K562 (cell line): ENCODE results near the gene USP5. TPM values are rescaled to one million over a fixed set of nuclear protein-coding genes. Genes with fewer than 3 reads are reported as not detected.

Source experiments
- ATAC-seq: fragments of 200-7000 bp; cut with Tn5 transposase; 3 replicates; pipeline ENCODE4 v1.9.1; 2020; ENCODE audit warnings: moderate library complexity
- BruUV-seq: library from RNA; stranded (reverse); fragments of 400-500 nt; replicated peaks from 2 replicates; lab custom pipeline; 2021; lab: Mats Ljungman, UMichigan
- CTCF ChIA-PET: fragments of 300-600 bp; formaldehyde crosslinking; extraction: SDS; loops from one replicate; lab custom pipeline; 2021; ENCODE audit warnings: low intra/inter-chr PET ratio; lab: Yijun Ruan, JAX
- POLR2A ChIA-PET: fragments of 300-600, 350-650 bp; sonication (Branson Sonifier 250); formaldehyde crosslinking; extraction: SDS; loops from one replicate; lab custom pipeline; 2021; ENCODE audit warnings: antibody characterized with exemption, inconsistent platforms; lab: Yijun Ruan, JAX
- DNase-seq, 4 experiments: peaks; one replicate each; pipeline versions ENCODE4 v3.0.0 to v3.0.0-alpha.2; 2011 to 2018; ENCODE audit warnings: low spot score in 3 of 4, mixed read lengths in 3 of 4; ENCODE audit errors: extremely low read depth in 1 of 4
- FAIRE-seq: peaks from 2 replicates; lab custom pipeline; 2011; peaks lifted over from hg19 to GRCh38; lab: Jason Lieb, UNC
- H2AFZ ChIP-seq: 2 replicates; pipeline ENCODE4 v1.6.0; 2011; ENCODE audit warnings: low read depth, low read length, control low read depth, inconsistent platforms
- H3K27ac ChIP-seq: fragments of 200-600 bp; 3 replicates; pipeline ENCODE4 v1.8.0; 2011; ENCODE audit warnings: low read depth, mild to moderate bottlenecking, control low read depth, inconsistent platforms, low read length, moderate library complexity, mixed read lengths; ENCODE audit errors: extremely low read depth
- H3K27me3 ChIP-seq, 2 experiments: fragments of 300-600 bp in 1 of 2; 2 replicates in 1 of 2; 3 replicates in 1 of 2; pipeline versions ENCODE4 v1.6.0 to v1.8.0; 2011; ENCODE audit warnings: inconsistent platforms in 2 of 2, low read length in 2 of 2, mild to moderate bottlenecking in 1 of 2, mixed read lengths in 1 of 2, moderate library complexity in 1 of 2; ENCODE audit not compliant: control insufficient read depth in 2 of 2, insufficient read depth in 2 of 2
- H3K36me3 ChIP-seq: fragments of 300-600 bp; 3 replicates; pipeline ENCODE4 v1.8.0; 2011; ENCODE audit warnings: mild to moderate bottlenecking, low read length, inconsistent platforms; ENCODE audit not compliant: control insufficient read depth, insufficient read depth
- H3K4me1 ChIP-seq, 2 experiments: fragments of 200-600 bp in 1 of 2; replicated peaks in 1 of 2; 2 replicates in 1 of 2; 3 replicates in 1 of 2; pipeline versions ENCODE4 v1.5.1 to v1.8.0; 2011; ENCODE audit warnings: inconsistent platforms in 2 of 2, low read length in 2 of 2, mild to moderate bottlenecking in 1 of 2, mixed read lengths in 1 of 2, moderate library complexity in 1 of 2; ENCODE audit not compliant: control insufficient read depth in 2 of 2, insufficient read depth in 2 of 2
- H3K4me2 ChIP-seq: 2 replicates; pipeline ENCODE4 v1.6.1; 2011; ENCODE audit warnings: low read length, control low read depth, inconsistent platforms, mixed read lengths; ENCODE audit not compliant: insufficient read depth
- H3K4me3 ChIP-seq: fragments of 200-600 bp; sonication (generic), shearing (Covaris generic); 2 replicates; pipeline ENCODE4 v1.5.1; 2016; ENCODE audit warnings: control low read depth, inconsistent platforms
- H3K79me2 ChIP-seq: fragments of 200-600 bp; 3 replicates; pipeline ENCODE4 v1.8.0; 2011; ENCODE audit warnings: low read length, inconsistent platforms; ENCODE audit not compliant: control insufficient read depth, insufficient read depth
- H3K9ac ChIP-seq, 2 experiments: 2 replicates each; pipeline versions ENCODE4 v1.6.0 to v1.6.1; 2011; ENCODE audit warnings: low read depth in 2 of 2, low read length in 2 of 2, control low read depth in 1 of 2, inconsistent platforms in 1 of 2, mild to moderate bottlenecking in 1 of 2, mixed read lengths in 1 of 2; ENCODE audit not compliant: insufficient read depth in 1 of 2
- H3K9me1 ChIP-seq: one replicate; pipeline ENCODE4 v1.6.0; 2011; ENCODE audit warnings: inconsistent platforms, mild to moderate bottlenecking, low read length, moderate library complexity; ENCODE audit not compliant: control insufficient read depth, insufficient read depth
- H3K9me3 ChIP-seq: replicated peaks from 2 replicates; pipeline ENCODE4 v1.5.1; 2011; ENCODE audit warnings: low read depth, low read length, inconsistent platforms; ENCODE audit not compliant: control insufficient read depth, insufficient read depth
- H4K20me1 ChIP-seq: replicated peaks from 2 replicates; pipeline ENCODE4 v1.6.1; 2011; ENCODE audit warnings: low read length, inconsistent platforms, mixed read lengths; ENCODE audit not compliant: control insufficient read depth, insufficient read depth
- ASH1L ChIP-seq: fragments of 450-650 bp; IDR thresholded peaks from 2 replicates; pipeline ENCODE4 v1.6.1; 2018; ENCODE audit warnings: borderline replicate concordance, mild to moderate bottlenecking, low read depth; ENCODE audit not compliant: partially characterized antibody
- BRD4 ChIP-seq: fragments of 200-600 bp; sonication (generic); IDR thresholded peaks from 2 replicates; pipeline ENCODE4 v1.6.1; 2017; ENCODE audit warnings: inconsistent platforms
- DIDO1 ChIP-seq: fragments of 450-650 bp; IDR thresholded peaks from 2 replicates; pipeline ENCODE4 v1.6.1; 2016; ENCODE audit warnings: low read depth, missing biosample characterization, missing genetic modification characterization
- EP300 ChIP-seq: IDR thresholded peaks from 2 replicates; pipeline ENCODE4 v1.6.1; 2012; ENCODE audit warnings: low read length, improper control_type of control experiment
- FOXJ3 ChIP-seq: sonication (generic); formaldehyde crosslinking; IDR thresholded peaks from 2 replicates; pipeline ENCODE4 v1.4.0; 2020; ENCODE audit warnings: mild to moderate bottlenecking, missing genetic modification reagents
- FOXK1 ChIP-seq: sonication (generic); formaldehyde crosslinking; IDR thresholded peaks from 2 replicates; pipeline ENCODE4 v1.8.0; 2022; ENCODE audit warnings: missing genetic modification reagents, mild to moderate bottlenecking, borderline replicate concordance
- GTF2A2 ChIP-seq: IDR thresholded peaks from 2 replicates; pipeline ENCODE4 v1.6.1; 2016; ENCODE audit warnings: mild to moderate bottlenecking, missing genetic modification characterization, missing compliant biosample characterization
- KAT2B ChIP-seq: IDR thresholded peaks from one replicate; pipeline ENCODE4 v1.6.1; 2012; ENCODE audit warnings: low read depth, mild to moderate bottlenecking, control low read depth, inconsistent platforms, low read length, moderate library complexity
- L3MBTL2 ChIP-seq: fragments of 450-650 bp; IDR thresholded peaks from 2 replicates; pipeline ENCODE4 v1.6.1; 2016; ENCODE audit warnings: mild to moderate bottlenecking, moderate library complexity
- MYNN ChIP-seq, 2 experiments: sonication (generic); formaldehyde crosslinking in 1 of 2; IDR thresholded peaks; 2 replicates each; pipeline versions ENCODE4 v1.5.0 to v1.6.1; 2016 to 2020; ENCODE audit warnings: antibody characterized with exemption in 1 of 2, missing genetic modification reagents in 1 of 2
- POLR3A ChIP-seq: IDR thresholded peaks from 2 replicates; pipeline ENCODE4 v1.6.1; 2011; ENCODE audit warnings: borderline replicate concordance, mild to moderate bottlenecking, moderate library complexity; ENCODE audit not compliant: insufficient read length, insufficient read depth; ENCODE audit errors: extremely low read depth
- ZNF263 ChIP-seq: sonication (generic); formaldehyde crosslinking; IDR thresholded peaks from 2 replicates; pipeline ENCODE4 v1.8.0; 2022; ENCODE audit warnings: mild to moderate bottlenecking, missing genetic modification reagents, borderline replicate concordance
- WGBS: fragments of 100-300 bp; shearing (Covaris generic); methylation state at CpG from one replicate; pipeline ENCODE4 v1.1.6; 2016; ENCODE audit warnings: low coverage, mixed read lengths; ENCODE audit not compliant: insufficient coverage; ENCODE audit errors: missing lambda C conversion rate; 5-methylcytosine and 5-hydroxymethylcytosine counted together
- in situ Hi-C: fragments of 300-500 bp; cut with MboI; formaldehyde crosslinking; loops from 4 replicates; pipeline ENCODE4 v1.15.0; 2018; ENCODE audit warnings: inconsistent platforms, mixed read lengths
- intact Hi-C: fragments of 100-400 bp; cut with micrococcal nuclease; formaldehyde crosslinking; loops from 2 replicates; pipeline ENCODE4 v1.14.2; 2022
- polyA plus RNA-seq, 8 experiments: library from polyadenylated mRNA; depleted of rRNA in 4 of 8; stranded (reverse) in 5 of 8; unstranded in 3 of 8; fragments of >200 nt; fragmentation: Nextera tagmentation in 2 of 8; fragmentation: Illumina TruSeq in 1 of 8; extraction: Ambion mirVana in 2 of 8; extraction: Trizol in 1 of 8; gene quantifications; 2 replicates each; pipeline versions ENCODE4 v1.2.1 to v1.2.3, GENCODE V29; 2011 to 2014; ENCODE audit warnings: inconsistent platforms in 1 of 8, missing spikeins in 1 of 8
- total RNA-seq, 7 experiments: library from RNA; depleted of rRNA in 6 of 7; stranded (reverse); fragments of >200 nt in 6 of 7; fragmentation: Illumina TruSeq in 2 of 7; extraction: Trizol in 2 of 7; gene quantifications; 2 replicates each; pipeline versions ENCODE4 v1.2.1 to v1.2.3, GENCODE V29; 2011 to 2021; ENCODE audit warnings: low replicate concordance in 1 of 7
- TF ChIP-seq, protein P1 (sequence below): fragments of 450-650 bp; formaldehyde crosslinking; IDR thresholded peaks from 2 replicates; pipeline ENCODE4 v1.4.0; 2022; ENCODE audit warnings: missing genetic modification characterization

USP5 gene
- total and polyA plus RNA-seq, 9 of the 15 experiments (the other 6 are each of a cell fraction or from before 2014, with no cell fraction given), result 1.4 to 107 (median 48.6) TPM

DNA sequence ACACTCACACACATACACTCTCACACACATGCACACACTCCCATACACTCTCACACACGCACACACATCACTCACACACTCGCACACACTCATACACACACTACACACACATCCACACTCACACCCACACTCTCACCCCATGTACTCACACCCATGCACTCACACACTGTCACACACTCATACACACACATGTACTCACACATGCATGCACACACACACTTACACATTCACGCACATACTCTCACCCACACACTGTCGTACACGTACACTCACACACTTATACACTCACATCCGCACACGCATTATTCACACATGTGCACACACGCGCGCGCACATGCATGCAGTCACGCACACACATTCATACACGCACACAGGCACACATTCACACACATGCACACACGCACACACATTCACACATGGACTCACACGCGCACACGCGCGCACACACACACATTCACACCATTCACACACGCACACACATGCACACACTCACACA is 34.2 kb upstream of the USP5 start (continued):
- TF ChIP-seq MYNN (IDR thresholded peaks at IDR 0.05) (peak; percentile 66; the same call in 1 of the 2 replicates), MYNN (CRISPR knock-in tag; IDR thresholded peaks at IDR 0.05) (no peak)
- TF ChIP-seq, all 486 proteins: peak for 3

DNA sequence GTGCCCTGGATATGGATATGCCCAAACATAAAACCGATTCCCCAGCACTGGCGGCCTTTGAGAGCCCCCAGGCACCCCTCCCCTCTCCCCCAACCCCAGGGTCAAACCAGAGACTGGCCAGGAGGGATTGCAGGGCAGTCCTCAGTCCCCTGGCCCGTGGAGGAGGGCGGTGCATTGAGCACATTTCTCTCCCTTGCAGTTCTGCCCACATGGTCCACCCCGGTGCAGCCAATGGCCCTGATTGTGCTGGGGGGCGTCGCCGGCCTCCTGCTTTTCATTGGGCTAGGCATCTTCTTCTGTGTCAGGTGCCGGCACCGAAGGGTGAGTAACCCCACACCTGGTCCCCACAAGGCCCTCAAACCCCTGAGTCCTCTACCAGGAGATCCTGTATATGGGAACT is 33.7 kb upstream of the USP5 start:
- H3K79me2 ChIP-seq, result no peaks in the 10 kb centered on the region
- no peaks in the 10 kb centered on the region for H3K27me3 ChIP-seq
- no peaks in the 10 kb centered on the region for H3K36me3 ChIP-seq
- DNase-seq (no peak), FAIRE-seq (no peak), ATAC-seq (no peak)
- no peak overlapping the region for H3K4me2 ChIP-seq
- intact Hi-C loops, result no loop called here
- ChIA-PET CTCF (no interaction called here), POLR2A (interaction anchor here (0.5 kb wide), 1 partner anchor 23 kb away, joined by 3 read pairs; no protein-coding TSS in a partner anchor)
- H2AFZ ChIP-seq, result no peak overlapping the region
- H3K9me1 ChIP-seq, result no peaks in the 10 kb centered on the region
- TF ChIP-seq EP300 (no peak), L3MBTL2 (no peak), DIDO1 (tag) (no peak), POLR3A (no peak), FOXJ3 (no peak), KAT2B (no peak), ASH1L (no peak), GTF2A2 (tag) (no peak), ZNF263 (CRISPR knock-in tag) (no peak), FOXK1 (CRISPR knock-in tag) (no peak), BRD4 (no peak)
- TF ChIP-seq, protein P1, sequence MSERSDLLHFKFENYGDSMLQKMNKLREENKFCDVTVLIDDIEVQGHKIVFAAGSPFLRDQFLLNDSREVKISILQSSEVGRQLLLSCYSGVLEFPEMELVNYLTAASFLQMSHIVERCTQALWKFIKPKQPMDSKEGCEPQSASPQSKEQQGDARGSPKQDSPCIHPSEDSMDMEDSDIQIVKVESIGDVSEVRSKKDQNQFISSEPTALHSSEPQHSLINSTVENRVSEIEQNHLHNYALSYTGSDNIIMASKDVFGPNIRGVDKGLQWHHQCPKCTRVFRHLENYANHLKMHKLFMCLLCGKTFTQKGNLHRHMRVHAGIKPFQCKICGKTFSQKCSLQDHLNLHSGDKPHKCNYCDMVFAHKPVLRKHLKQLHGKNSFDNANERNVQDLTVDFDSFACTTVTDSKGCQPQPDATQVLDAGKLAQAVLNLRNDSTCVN, result no peak
- no peaks in the 10 kb centered on the region for H4K20me1 ChIP-seq
- no peak overlapping the region for H3K9ac ChIP-seq
- in situ Hi-C loops, result no loop called here
- no TSS peak for BruUV-seq
- H3K9me3 ChIP-seq, result no peaks in the 10 kb centered on the region
- WGBS, result 100% methylated on average over 1 of the region's 10 CpGs
- peaks cover 8 to 11% of the 10 kb centered on the region in 2 experiments; a peak in 4 of 5 replicates for H3K4me1 ChIP-seq
- H3K27ac ChIP-seq, result no peak overlapping the region
- no peak overlapping the region for H3K4me3 ChIP-seq
